K562 (cell line): Measurements from ENCODE around the gene RASSF7. TPM values are rescaled to one million over a fixed set of nuclear protein-coding genes. Genes with fewer than 3 reads are reported as not detected.
A peak's percentile ranks its signal among the peaks of the same experiment; 100 is the strongest.

Source experiments
- ATAC-seq: fragments of 200-7000 bp; cut with Tn5 transposase; 3 replicates; pipeline ENCODE4 v1.9.1; 2020; ENCODE audit warnings: moderate library complexity
- BruUV-seq: library from RNA; stranded (reverse); fragments of 400-500 nt; replicated peaks from 2 replicates; lab custom pipeline; 2021; lab: Mats Ljungman, UMichigan
- CTCF ChIA-PET: fragments of 300-600 bp; formaldehyde crosslinking; extraction: SDS; loops from one replicate; lab custom pipeline; 2021; ENCODE audit warnings: low intra/inter-chr PET ratio; lab: Yijun Ruan, JAX
- POLR2A ChIA-PET: fragments of 300-600, 350-650 bp; sonication (Branson Sonifier 250); formaldehyde crosslinking; extraction: SDS; loops from one replicate; lab custom pipeline; 2021; ENCODE audit warnings: antibody characterized with exemption, inconsistent platforms; lab: Yijun Ruan, JAX
- DNase-seq, 4 experiments: peaks; one replicate each; pipeline versions ENCODE4 v3.0.0 to v3.0.0-alpha.2; 2011 to 2018; ENCODE audit warnings: low spot score in 3 of 4, mixed read lengths in 3 of 4; ENCODE audit errors: extremely low read depth in 1 of 4
- FAIRE-seq: peaks from 2 replicates; lab custom pipeline; 2011; peaks lifted over from hg19 to GRCh38; lab: Jason Lieb, UNC
- H2AFZ ChIP-seq: 2 replicates; pipeline ENCODE4 v1.6.0; 2011; ENCODE audit warnings: low read depth, low read length, control low read depth, inconsistent platforms
- H3K27ac ChIP-seq: fragments of 200-600 bp; 3 replicates; pipeline ENCODE4 v1.8.0; 2011; ENCODE audit warnings: low read depth, mild to moderate bottlenecking, control low read depth, inconsistent platforms, low read length, moderate library complexity, mixed read lengths; ENCODE audit errors: extremely low read depth
- H3K27me3 ChIP-seq, 2 experiments: fragments of 300-600 bp in 1 of 2; 2 replicates in 1 of 2; 3 replicates in 1 of 2; pipeline versions ENCODE4 v1.6.0 to v1.8.0; 2011; ENCODE audit warnings: inconsistent platforms in 2 of 2, low read length in 2 of 2, mild to moderate bottlenecking in 1 of 2, mixed read lengths in 1 of 2, moderate library complexity in 1 of 2; ENCODE audit not compliant: control insufficient read depth in 2 of 2, insufficient read depth in 2 of 2
- H3K36me3 ChIP-seq: fragments of 300-600 bp; 3 replicates; pipeline ENCODE4 v1.8.0; 2011; ENCODE audit warnings: mild to moderate bottlenecking, low read length, inconsistent platforms; ENCODE audit not compliant: control insufficient read depth, insufficient read depth
- H3K4me1 ChIP-seq, 2 experiments: fragments of 200-600 bp in 1 of 2; replicated peaks in 1 of 2; 2 replicates in 1 of 2; 3 replicates in 1 of 2; pipeline versions ENCODE4 v1.5.1 to v1.8.0; 2011; ENCODE audit warnings: inconsistent platforms in 2 of 2, low read length in 2 of 2, mild to moderate bottlenecking in 1 of 2, mixed read lengths in 1 of 2, moderate library complexity in 1 of 2; ENCODE audit not compliant: control insufficient read depth in 2 of 2, insufficient read depth in 2 of 2
- H3K4me2 ChIP-seq: 2 replicates; pipeline ENCODE4 v1.6.1; 2011; ENCODE audit warnings: low read length, control low read depth, inconsistent platforms, mixed read lengths; ENCODE audit not compliant: insufficient read depth
- H3K4me3 ChIP-seq: fragments of 200-600 bp; sonication (generic), shearing (Covaris generic); 2 replicates; pipeline ENCODE4 v1.5.1; 2016; ENCODE audit warnings: control low read depth, inconsistent platforms
- H3K79me2 ChIP-seq: fragments of 200-600 bp; 3 replicates; pipeline ENCODE4 v1.8.0; 2011; ENCODE audit warnings: low read length, inconsistent platforms; ENCODE audit not compliant: control insufficient read depth, insufficient read depth
- H3K9ac ChIP-seq, 2 experiments: 2 replicates each; pipeline versions ENCODE4 v1.6.0 to v1.6.1; 2011; ENCODE audit warnings: low read depth in 2 of 2, low read length in 2 of 2, control low read depth in 1 of 2, inconsistent platforms in 1 of 2, mild to moderate bottlenecking in 1 of 2, mixed read lengths in 1 of 2; ENCODE audit not compliant: insufficient read depth in 1 of 2
- H3K9me1 ChIP-seq: one replicate; pipeline ENCODE4 v1.6.0; 2011; ENCODE audit warnings: inconsistent platforms, mild to moderate bottlenecking, low read length, moderate library complexity; ENCODE audit not compliant: control insufficient read depth, insufficient read depth
- H3K9me3 ChIP-seq: replicated peaks from 2 replicates; pipeline ENCODE4 v1.5.1; 2011; ENCODE audit warnings: low read depth, low read length, inconsistent platforms; ENCODE audit not compliant: control insufficient read depth, insufficient read depth
- H4K20me1 ChIP-seq: replicated peaks from 2 replicates; pipeline ENCODE4 v1.6.1; 2011; ENCODE audit warnings: low read length, inconsistent platforms, mixed read lengths; ENCODE audit not compliant: control insufficient read depth, insufficient read depth
- CLOCK ChIP-seq: fragments of 250-450 bp; sonication (Bioruptor Pico); IDR thresholded peaks from 2 replicates; pipeline ENCODE4 v1.4.0; 2020; ENCODE audit warnings: mild to moderate bottlenecking, moderate library complexity, borderline replicate concordance
- RBFOX2 ChIP-seq: fragments of 200-400 bp; formaldehyde crosslinking; IDR thresholded peaks from 2 replicates; pipeline ENCODE4 v1.6.1; 2017; ENCODE audit warnings: low read depth, mild to moderate bottlenecking, low read length, moderate library complexity
- WGBS: fragments of 100-300 bp; shearing (Covaris generic); methylation state at CpG from one replicate; pipeline ENCODE4 v1.1.6; 2016; ENCODE audit warnings: low coverage, mixed read lengths; ENCODE audit not compliant: insufficient coverage; ENCODE audit errors: missing lambda C conversion rate; 5-methylcytosine and 5-hydroxymethylcytosine counted together
- in situ Hi-C: fragments of 300-500 bp; cut with MboI; formaldehyde crosslinking; loops from 4 replicates; pipeline ENCODE4 v1.15.0; 2018; ENCODE audit warnings: inconsistent platforms, mixed read lengths
- intact Hi-C: fragments of 100-400 bp; cut with micrococcal nuclease; formaldehyde crosslinking; loops from 2 replicates; pipeline ENCODE4 v1.14.2; 2022
- polyA plus RNA-seq, 8 experiments: library from polyadenylated mRNA; depleted of rRNA in 4 of 8; stranded (reverse) in 5 of 8; unstranded in 3 of 8; fragments of >200 nt; fragmentation: Nextera tagmentation in 2 of 8; fragmentation: Illumina TruSeq in 1 of 8; extraction: Ambion mirVana in 2 of 8; extraction: Trizol in 1 of 8; gene quantifications; 2 replicates each; pipeline versions ENCODE4 v1.2.1 to v1.2.3, GENCODE V29; 2011 to 2014; ENCODE audit warnings: inconsistent platforms in 1 of 8, missing spikeins in 1 of 8
- total RNA-seq, 7 experiments: library from RNA; depleted of rRNA in 6 of 7; stranded (reverse); fragments of >200 nt in 6 of 7; fragmentation: Illumina TruSeq in 2 of 7; extraction: Trizol in 2 of 7; gene quantifications; 2 replicates each; pipeline versions ENCODE4 v1.2.1 to v1.2.3, GENCODE V29; 2011 to 2021; ENCODE audit warnings: low replicate concordance in 1 of 7

The RASSF7 gene
- total and polyA plus RNA-seq, 9 of the 15 experiments (the other 6 are each of a cell fraction or from before 2014, with no cell fraction given) = 0.41 to 45.2 (median 18.6) TPM

DNA sequence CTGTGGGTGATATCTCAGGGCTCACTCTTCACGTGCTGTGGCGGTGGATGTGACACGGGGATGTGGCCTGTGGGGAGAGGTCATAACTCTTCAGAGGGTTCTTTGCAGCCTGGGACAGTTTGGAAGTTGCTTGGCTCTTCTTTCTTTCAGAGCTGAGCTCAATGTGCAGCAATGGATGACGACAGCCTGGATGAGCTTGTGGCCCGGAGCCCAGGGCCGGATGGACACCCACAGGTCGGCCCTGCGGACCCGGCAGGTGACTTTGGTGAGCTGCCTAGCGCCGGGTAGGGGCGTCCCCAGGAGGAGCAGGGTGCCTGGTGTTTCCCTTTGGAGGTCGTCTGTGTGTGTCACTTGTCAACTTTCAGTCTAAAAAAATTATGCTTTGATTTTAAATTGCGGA, 20.6 kb downstream of the RASSF7 start:
- no peak overlapping the region for H2AFZ ChIP-seq
- H3K4me2 ChIP-seq = no peak overlapping the region
- H3K79me2 ChIP-seq = peaks cover 82% of the 10 kb centered on the region
- TF ChIP-seq CLOCK (CRISPR knock-in tag) (no peak), RBFOX2 (peak; percentile 16; the same call in 1 of the 2 replicates)
- peaks cover 48% of the 10 kb centered on the region for H4K20me1 ChIP-seq
- H3K4me1 ChIP-seq = peaks cover 32 to 49% of the 10 kb centered on the region in 2 experiments
- no peak overlapping the region for H3K27ac ChIP-seq
- no peaks in the 10 kb centered on the region for H3K9me3 ChIP-seq
- CTCF ChIA-PET = no interaction called here
- ATAC-seq = no peak
- no peak for DNase-seq
- BruUV-seq = no TSS peak
- H3K4me3 ChIP-seq = no peak overlapping the region
- H3K27me3 ChIP-seq = no peaks in the 10 kb centered on the region
- WGBS = 88% methylated on average over 6 of the region's 14 CpGs
- POLR2A ChIA-PET = interaction anchor here (1.0 kb wide), 1 partner anchor 27 kb away, joined by 3 read pairs; no protein-coding TSS in a partner anchor
- no peak for FAIRE-seq
- peak overlapping the region in 1 of 2 experiments; percentile 67; a peak in 1 of 4 replicates for H3K9ac ChIP-seq
- H3K36me3 ChIP-seq = peaks cover 76% of the 10 kb centered on the region; the same call in 2 of the 3 replicates
- in situ Hi-C loops (no loop called here), intact Hi-C loops (no loop called here)
- H3K9me1 ChIP-seq = peaks cover 20% of the 10 kb centered on the region
